ENCODE measurements around the gene CCDC200.
"Not testable (repeated sequence)": the region's sequence is repeated elsewhere in the genome, so short reads cannot be mapped to it uniquely, and the experiment has no call there.

DNA sequence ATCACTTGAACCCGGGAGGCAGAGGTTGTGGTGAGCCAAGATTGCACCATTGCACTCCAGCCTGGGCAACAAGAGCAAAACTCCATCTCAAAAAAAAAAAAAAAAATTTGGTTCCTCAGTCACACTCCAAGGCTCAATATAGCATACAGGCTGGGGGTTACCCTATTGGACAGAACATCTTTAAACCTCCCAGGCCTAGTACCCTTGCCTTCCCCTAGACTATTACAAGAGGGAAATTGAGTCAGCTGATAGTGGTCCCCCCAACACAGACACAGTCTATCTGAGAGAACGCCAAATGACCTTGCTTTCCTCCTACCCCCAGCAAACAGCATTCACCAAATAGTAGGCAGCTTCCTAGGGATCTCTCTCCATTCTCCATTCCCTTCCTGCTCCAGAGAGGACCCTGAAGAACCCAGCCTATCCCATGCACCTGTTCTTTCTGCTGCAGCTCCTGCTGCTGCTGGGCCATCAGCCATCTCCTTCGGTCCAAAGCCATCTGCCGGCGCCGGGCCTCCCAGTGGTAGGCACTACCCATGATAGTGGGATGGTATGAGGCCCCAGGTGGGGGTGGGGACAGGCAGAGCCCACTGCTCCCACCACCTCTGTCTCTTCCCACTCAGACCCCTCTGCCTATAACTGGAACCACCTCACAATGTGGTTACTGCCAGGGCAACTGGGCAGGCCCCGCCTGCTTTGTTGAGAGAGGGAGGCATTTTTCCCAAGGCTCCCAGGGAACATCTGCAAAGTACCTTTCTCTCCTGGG lies at the start of gene CCDC200:
- TF ChIP-seq, protein P1, sequence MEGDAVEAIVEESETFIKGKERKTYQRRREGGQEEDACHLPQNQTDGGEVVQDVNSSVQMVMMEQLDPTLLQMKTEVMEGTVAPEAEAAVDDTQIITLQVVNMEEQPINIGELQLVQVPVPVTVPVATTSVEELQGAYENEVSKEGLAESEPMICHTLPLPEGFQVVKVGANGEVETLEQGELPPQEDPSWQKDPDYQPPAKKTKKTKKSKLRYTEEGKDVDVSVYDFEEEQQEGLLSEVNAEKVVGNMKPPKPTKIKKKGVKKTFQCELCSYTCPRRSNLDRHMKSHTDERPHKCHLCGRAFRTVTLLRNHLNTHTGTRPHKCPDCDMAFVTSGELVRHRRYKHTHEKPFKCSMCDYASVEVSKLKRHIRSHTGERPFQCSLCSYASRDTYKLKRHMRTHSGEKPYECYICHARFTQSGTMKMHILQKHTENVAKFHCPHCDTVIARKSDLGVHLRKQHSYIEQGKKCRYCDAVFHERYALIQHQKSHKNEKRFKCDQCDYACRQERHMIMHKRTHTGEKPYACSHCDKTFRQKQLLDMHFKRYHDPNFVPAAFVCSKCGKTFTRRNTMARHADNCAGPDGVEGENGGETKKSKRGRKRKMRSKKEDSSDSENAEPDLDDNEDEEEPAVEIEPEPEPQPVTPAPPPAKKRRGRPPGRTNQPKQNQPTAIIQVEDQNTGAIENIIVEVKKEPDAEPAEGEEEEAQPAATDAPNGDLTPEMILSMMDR (IDR thresholded peaks at IDR 0.05; ENCODE audit: low read depth, low read length, poor library complexity, severe bottlenecking) = not testable (repeated sequence)
- TF ChIP-seq EZH2phosphoT487 (IDR thresholded peaks at IDR 0.05; ENCODE audit: borderline replicate concordance, low read length) = not testable (repeated sequence)

All from DOHH2 (cell line).